ENCODE data around the gene RTF1.

DNA sequence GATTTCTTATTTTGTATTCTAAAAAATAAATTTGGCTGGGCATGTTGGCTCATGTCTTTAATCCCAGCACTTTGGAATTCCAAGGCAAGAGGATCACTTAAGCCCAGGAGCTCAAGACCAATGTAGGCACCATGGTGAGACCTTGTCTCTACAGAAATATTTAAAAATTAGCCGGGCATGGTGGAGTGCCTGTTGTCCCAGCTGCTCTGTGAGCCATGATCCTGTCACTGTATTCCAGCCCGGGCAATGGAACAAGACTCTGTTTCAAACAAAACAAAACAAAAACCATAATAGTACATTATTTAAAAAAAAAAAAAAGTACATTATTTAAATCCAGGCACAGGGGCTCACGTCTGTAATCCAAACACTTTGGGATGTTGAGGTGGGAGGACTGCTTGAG, 5.5 kb upstream of the RTF1 start:
- TF ChIP-seq POLR2A (IDR thresholded peaks at IDR 0.05; ENCODE audit: low read depth, low read length): no peak
- TF ChIP-seq POLR2AphosphoS5 (IDR thresholded peaks at IDR 0.05; ENCODE audit: low read depth, low read length): no peak
- no peak for TF ChIP-seq SPI1 (IDR thresholded peaks at IDR 0.05; ENCODE audit: low read depth, low read length)
- TF ChIP-seq POU2F2 (IDR thresholded peaks at IDR 0.05; ENCODE audit: low read depth, low read length): no peak
